Keratinocyte (primary cell): ENCODE results near the gene PCTP. TPM values are rescaled to one million over a fixed set of nuclear protein-coding genes. Genes with fewer than 3 reads are reported as not detected.

Experiments
- DNase-seq: peaks from one replicate; pipeline ENCODE4 v3.0.0-alpha.2; 2011; ENCODE audit warnings: low read depth, missing footprints, low spot score
- FAIRE-seq: peaks from 2 replicates; lab custom pipeline; 2011; peaks lifted over from hg19 to GRCh38; lab: Jason Lieb, UNC
- H2AFZ ChIP-seq: 2 replicates; pipeline ENCODE4 v1.6.0; 2012; ENCODE audit warnings: low read length, control low read depth, inconsistent platforms; ENCODE audit not compliant: control insufficient read depth
- H3K27ac ChIP-seq: 2 replicates; pipeline ENCODE4 v1.5.1; 2011; ENCODE audit warnings: low read length; ENCODE audit not compliant: control insufficient read depth, insufficient read depth
- H3K27me3 ChIP-seq: 3 replicates; pipeline ENCODE4 v1.6.0; 2011; ENCODE audit warnings: low read length; ENCODE audit not compliant: control insufficient read depth, insufficient read depth; ENCODE audit errors: extremely low read depth
- H3K36me3 ChIP-seq, 2 experiments: 2 replicates in 1 of 2; 3 replicates in 1 of 2; pipeline ENCODE4 v1.5.1; 2011; ENCODE audit warnings: low read length in 2 of 2, mild to moderate bottlenecking in 1 of 2; ENCODE audit not compliant: control insufficient read depth in 2 of 2, insufficient read depth in 2 of 2; ENCODE audit errors: extremely low read depth in 1 of 2
- H3K4me1 ChIP-seq: 3 replicates; pipeline ENCODE4 v1.5.1; 2011; ENCODE audit warnings: low read length; ENCODE audit not compliant: control insufficient read depth, insufficient read depth; ENCODE audit errors: extremely low read depth
- H3K4me2 ChIP-seq: 3 replicates; pipeline ENCODE4 v1.6.0; 2011; ENCODE audit warnings: low read depth, low read length; ENCODE audit not compliant: control insufficient read depth, insufficient read depth; ENCODE audit errors: extremely low read depth
- H3K4me3 ChIP-seq, 3 experiments: fragments of 200-600 bp in 1 of 3; sonication (generic) in 1 of 3; 2 replicates in 2 of 3; 3 replicates in 1 of 3; pipeline ENCODE4 v1.5.1; 2011 to 2016; ENCODE audit warnings: low read length in 3 of 3, mild to moderate bottlenecking in 3 of 3, control low read depth in 2 of 3, inconsistent platforms in 1 of 3, low read depth in 1 of 3, mixed read lengths in 1 of 3, mixed run types in 1 of 3, moderate library complexity in 1 of 3; ENCODE audit not compliant: control insufficient read depth in 2 of 3, insufficient read depth in 2 of 3; ENCODE audit errors: extremely low read depth in 1 of 3
- H3K79me2 ChIP-seq: 2 replicates; pipeline ENCODE4 v1.6.0; 2012; ENCODE audit warnings: low read length; ENCODE audit not compliant: control insufficient read depth, insufficient read depth
- H3K9ac ChIP-seq: 3 replicates; pipeline ENCODE4 v1.6.0; 2011; ENCODE audit warnings: low read length; ENCODE audit not compliant: control insufficient read depth, insufficient read depth; ENCODE audit errors: extremely low read depth
- H3K9me1 ChIP-seq: 3 replicates; pipeline ENCODE4 v1.6.0; 2011; ENCODE audit warnings: low read length; ENCODE audit not compliant: control insufficient read depth, insufficient read depth; ENCODE audit errors: extremely low read depth
- H3K9me3 ChIP-seq: 2 replicates; pipeline ENCODE4 v1.5.1; 2012; ENCODE audit warnings: low read depth, low read length; ENCODE audit not compliant: control insufficient read depth
- H4K20me1 ChIP-seq: 3 replicates; pipeline ENCODE4 v1.6.0; 2011; ENCODE audit warnings: low read length; ENCODE audit not compliant: control insufficient read depth, insufficient read depth; ENCODE audit errors: extremely low read depth
- CTCF ChIP-seq, 3 experiments: IDR thresholded peaks in 1 of 3; conservative IDR thresholded peaks in 1 of 3; optimal IDR thresholded peaks in 1 of 3; 2 replicates in 2 of 3; 3 replicates in 1 of 3; pipeline versions ENCODE3 to v1.5.1; 2011; ENCODE audit warnings: low read length in 3 of 3, mild to moderate bottlenecking in 3 of 3, moderate library complexity in 2 of 3, control low read depth in 1 of 3, inconsistent platforms in 1 of 3; ENCODE audit not compliant: insufficient read depth in 2 of 3; ENCODE audit errors: extremely low read depth in 1 of 3
- EZH2 ChIP-seq: IDR thresholded peaks from one replicate; pipeline ENCODE4 v1.6.1; 2012; ENCODE audit warnings: inconsistent platforms, mild to moderate bottlenecking, low read length, moderate library complexity
- dilution Hi-C: fragments of 300-500 bp; cut with MboI; formaldehyde crosslinking; loops from one replicate; pipeline ENCODE4 v1.7.0; 2020; ENCODE audit warnings: low sequenced_read_pairs; ENCODE audit not compliant: extremely low pct_ligation_motif_present
- polyA plus RNA-seq, 5 experiments: library from polyadenylated mRNA; depleted of rRNA in 3 of 5; stranded (reverse) in 3 of 5; stranded (forward) in 1 of 5; unstranded in 1 of 5; fragments of >200 nt; gene quantifications; 1 replicate in 1 of 5; 2 replicates in 3 of 5; 3 replicates in 1 of 5; pipeline versions ENCODE4 v1.2.1 to v1.2.3, GENCODE V29; 2011 to 2012; ENCODE audit warnings: missing spikeins in 2 of 5, low read depth in 1 of 5, low replicate concordance in 1 of 5

The PCTP gene
- polyA plus RNA-seq, 1 donor (not counting 4 experiments of a cell fraction or from before 2014, with no cell fraction given), result 29.5 TPM

DNA sequence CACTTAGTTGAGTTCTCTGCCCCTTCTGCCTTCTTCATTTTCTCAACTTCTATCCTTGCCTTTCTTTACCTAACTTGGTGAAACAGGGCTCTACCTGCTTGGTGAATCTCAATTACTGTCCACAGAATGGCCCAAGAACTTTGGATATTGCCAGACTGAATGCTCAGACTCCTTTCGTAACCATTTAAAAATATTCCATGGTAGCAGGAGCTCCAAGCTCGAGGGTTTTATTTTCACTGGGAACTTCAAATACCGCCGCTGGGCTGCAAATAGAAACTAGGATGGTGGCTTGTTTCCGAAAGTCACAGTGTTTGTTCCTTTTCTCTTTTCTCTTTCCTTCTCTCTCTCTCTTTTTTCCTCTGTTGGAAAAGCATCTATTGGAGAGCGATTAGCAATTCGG is 41.4 kb upstream of the PCTP start:
- H3K9ac ChIP-seq, result no peak overlapping the region
- H3K4me3 ChIP-seq, result no peak overlapping the region
- DNase-seq, result no peak
- H3K9me3 ChIP-seq, result no peaks in the 10 kb centered on the region
- no peaks in the 10 kb centered on the region for H3K79me2 ChIP-seq
- dilution Hi-C loops, result no loop called here
- no peaks in the 10 kb centered on the region for H3K36me3 ChIP-seq
- H4K20me1 ChIP-seq, result no peaks in the 10 kb centered on the region
- TF ChIP-seq EZH2 (no peak), CTCF (optimal IDR thresholded peaks at IDR 0.05 in 1 of 3, IDR thresholded peaks at IDR 0.05 in 1 of 3, conservative IDR thresholded peaks at IDR 0.05 in 1 of 3; ENCODE audit: extremely low read depth in 1 of 3, insufficient read depth in 2 of 3, low read length in 3 of 3) (no peak)
- peaks cover 4% of the 10 kb centered on the region for H3K4me1 ChIP-seq
- H2AFZ ChIP-seq, result no peak overlapping the region
- H3K9me1 ChIP-seq, result no peaks in the 10 kb centered on the region
- H3K27ac ChIP-seq, result no peak overlapping the region
- no peaks in the 10 kb centered on the region for H3K27me3 ChIP-seq
- no peak for FAIRE-seq
- H3K4me2 ChIP-seq, result no peak overlapping the region

- no peak overlapping the region for H2AFZ ChIP-seq
- H3K9ac ChIP-seq, result no peak overlapping the region
- no peaks in the 10 kb centered on the region for H3K27me3 ChIP-seq
- no peak overlapping the region for H3K4me2 ChIP-seq
- no peaks in the 10 kb centered on the region for H3K9me1 ChIP-seq
- H3K27ac ChIP-seq, result no peak overlapping the region
- TF ChIP-seq EZH2 (no peak), CTCF (optimal IDR thresholded peaks at IDR 0.05 in 1 of 3, IDR thresholded peaks at IDR 0.05 in 1 of 3, conservative IDR thresholded peaks at IDR 0.05 in 1 of 3; ENCODE audit: extremely low read depth in 1 of 3, insufficient read depth in 2 of 3, low read length in 3 of 3) (no peak)
- dilution Hi-C loops, result no loop called here
- H3K9me3 ChIP-seq, result no peaks in the 10 kb centered on the region
- H4K20me1 ChIP-seq, result no peaks in the 10 kb centered on the region
- H3K79me2 ChIP-seq, result no peaks in the 10 kb centered on the region
- DNase-seq (no peak), FAIRE-seq (no peak)
- peaks cover 4% of the 10 kb centered on the region for H3K4me1 ChIP-seq
- H3K4me3 ChIP-seq, result no peak overlapping the region
- no peaks in the 10 kb centered on the region for H3K36me3 ChIP-seq
Measured at GRCh38 chr17:55709984-55710383, 40.9 kb upstream of the PCTP start.
